Gastroesophageal sphincter (tissue), 4 donors: Measurements from ENCODE around the gene NDNF. TPM values are rescaled to one million over a fixed set of nuclear protein-coding genes. Genes with fewer than 3 reads are reported as not detected.

Source experiments
- ATAC-seq: fragments of 150-250 bp; one replicate; pipeline ENCODE4 v1.9.1; 2016; ENCODE audit warnings: mild to moderate bottlenecking, moderate library complexity
- H3K27ac ChIP-seq, 4 donors: fragments of 200-600 bp; sonication (generic) in 3 of 4; 1 replicate in 3 of 4; 2 replicates in 1 of 4; pipeline ENCODE4 v1.5.1; 2016 to 2019
- H3K27me3 ChIP-seq: fragments of 200-600 bp; sonication (generic); one replicate; pipeline ENCODE4 v1.5.1; 2019
- H3K36me3 ChIP-seq, 2 donors: fragments of 200-600 bp; sonication (generic); one replicate each; pipeline ENCODE4 v1.5.1; 2019; ENCODE audit warnings: control low read depth in 1 of 2
- H3K4me1 ChIP-seq, 3 donors: fragments of 200-600 bp; sonication (generic); 1 replicate in 2 of 3; 2 replicates in 1 of 3; pipeline ENCODE4 v1.5.1; 2016 to 2019; ENCODE audit warnings: control low read depth in 2 of 3
- H3K4me3 ChIP-seq, 2 donors: fragments of 200-600 bp; sonication (generic); one replicate each; pipeline ENCODE4 v1.5.1; 2019; ENCODE audit warnings: mild to moderate bottlenecking in 1 of 2, moderate library complexity in 1 of 2
- H3K9me3 ChIP-seq, 3 donors: fragments of 200-600 bp; sonication (generic); one replicate each; pipeline ENCODE4 v1.5.1; 2017 to 2019; ENCODE audit warnings: control low read depth in 2 of 3
- EP300 ChIP-seq: sonication (generic); formaldehyde crosslinking; IDR thresholded peaks from one replicate; pipeline ENCODE4 v1.6.1; 2017; ENCODE audit warnings: antibody characterized with exemption, mild to moderate bottlenecking
- POLR2A ChIP-seq, 2 donors: fragments of 450-650 bp; IDR thresholded peaks; one replicate each; pipeline ENCODE4 v1.6.1; 2017; ENCODE audit warnings: antibody characterized with exemption in 2 of 2, mild to moderate bottlenecking in 2 of 2, moderate library complexity in 1 of 2
- POLR2AphosphoS5 ChIP-seq: sonication (generic); formaldehyde crosslinking; IDR thresholded peaks from one replicate; pipeline ENCODE4 v1.6.1; 2017; ENCODE audit warnings: antibody characterized with exemption
- WGBS, 2 donors: methylation state at CpG; one replicate each; pipeline ENCODE4 v1.1.5; 2018; ENCODE audit warnings: low coverage in 1 of 2; 5-methylcytosine and 5-hydroxymethylcytosine counted together
- total RNA-seq, 4 donors: library from RNA; depleted of rRNA; stranded (reverse); fragments of >200 nt; gene quantifications; one replicate each; pipeline ENCODE4 v1.1.0, GENCODE V29; 2016
- TF ChIP-seq, protein P1 (sequence below), 4 experiments: fragments of 200-600 bp in 2 of 4; fragments of 450-650 bp in 2 of 4; sonication (generic) in 1 of 4; IDR thresholded peaks; one replicate each; pipeline ENCODE4 v1.5.1; 2017 to 2019; ENCODE audit warnings: antibody characterized with exemption in 4 of 4, mild to moderate bottlenecking in 2 of 4, moderate library complexity in 2 of 4

Gene NDNF
- total RNA-seq, 4 donors from 2014 or later: 5.3 to 14.2 (median 9.7) TPM

GRCh38 chr4:121073004-121073435, 685 bp upstream of the NDNF start:
- no peaks in the 10 kb centered on the region for H3K36me3 ChIP-seq
- TF ChIP-seq EP300: no peak
- TF ChIP-seq POLR2AphosphoS5: no peak
- no peak for TF ChIP-seq POLR2A (IDR thresholded peaks at IDR 0.05)
- TF ChIP-seq, protein P1, sequence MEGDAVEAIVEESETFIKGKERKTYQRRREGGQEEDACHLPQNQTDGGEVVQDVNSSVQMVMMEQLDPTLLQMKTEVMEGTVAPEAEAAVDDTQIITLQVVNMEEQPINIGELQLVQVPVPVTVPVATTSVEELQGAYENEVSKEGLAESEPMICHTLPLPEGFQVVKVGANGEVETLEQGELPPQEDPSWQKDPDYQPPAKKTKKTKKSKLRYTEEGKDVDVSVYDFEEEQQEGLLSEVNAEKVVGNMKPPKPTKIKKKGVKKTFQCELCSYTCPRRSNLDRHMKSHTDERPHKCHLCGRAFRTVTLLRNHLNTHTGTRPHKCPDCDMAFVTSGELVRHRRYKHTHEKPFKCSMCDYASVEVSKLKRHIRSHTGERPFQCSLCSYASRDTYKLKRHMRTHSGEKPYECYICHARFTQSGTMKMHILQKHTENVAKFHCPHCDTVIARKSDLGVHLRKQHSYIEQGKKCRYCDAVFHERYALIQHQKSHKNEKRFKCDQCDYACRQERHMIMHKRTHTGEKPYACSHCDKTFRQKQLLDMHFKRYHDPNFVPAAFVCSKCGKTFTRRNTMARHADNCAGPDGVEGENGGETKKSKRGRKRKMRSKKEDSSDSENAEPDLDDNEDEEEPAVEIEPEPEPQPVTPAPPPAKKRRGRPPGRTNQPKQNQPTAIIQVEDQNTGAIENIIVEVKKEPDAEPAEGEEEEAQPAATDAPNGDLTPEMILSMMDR (IDR thresholded peaks at IDR 0.05): no peak
- H3K27ac ChIP-seq: peak overlapping the region in 3 of 4 donors; percentile 65 to 81 (median 69)
- peaks cover 0 to 29% (median 11%) of the 10 kb centered on the region in 3 donors for H3K4me1 ChIP-seq
- H3K9me3 ChIP-seq: no peaks in the 10 kb centered on the region
- peak overlapping the region; percentile 61 to 71 for H3K4me3 ChIP-seq
- H3K27me3 ChIP-seq: peaks cover 18% of the 10 kb centered on the region
- no peak for ATAC-seq
- whole genome bisulfite sequencing, 2 donors: 7 to 14% methylated on average over 2 to 11 of the region's 12 CpGs

GRCh38 chr4:121071640-121072223, 603 bp downstream of the NDNF start:
- Histone ChIP-seq H3K27me3 (peaks cover 18% of the 10 kb centered on the region), H3K9me3 (no peaks in the 10 kb centered on the region), H3K4me1 (peaks cover 0 to 29% (median 11%) of the 10 kb centered on the region in 3 donors), H3K36me3 (no peaks in the 10 kb centered on the region), H3K27ac (peak overlapping the region in 3 of 4 donors; percentile 69 to 81 (median 69)), H3K4me3 (peak overlapping the region; percentile 61 to 71)
- no peak for ATAC-seq
- TF ChIP-seq, protein P1 (IDR thresholded peaks at IDR 0.05): no peak
- TF ChIP-seq EP300: no peak
- TF ChIP-seq POLR2AphosphoS5: no peak
- TF ChIP-seq POLR2A (IDR thresholded peaks at IDR 0.05): no peak
- 0 to 2% methylated on average over 11 to 15 of the region's 34 CpGs for whole genome bisulfite sequencing, 2 donors

DNA sequence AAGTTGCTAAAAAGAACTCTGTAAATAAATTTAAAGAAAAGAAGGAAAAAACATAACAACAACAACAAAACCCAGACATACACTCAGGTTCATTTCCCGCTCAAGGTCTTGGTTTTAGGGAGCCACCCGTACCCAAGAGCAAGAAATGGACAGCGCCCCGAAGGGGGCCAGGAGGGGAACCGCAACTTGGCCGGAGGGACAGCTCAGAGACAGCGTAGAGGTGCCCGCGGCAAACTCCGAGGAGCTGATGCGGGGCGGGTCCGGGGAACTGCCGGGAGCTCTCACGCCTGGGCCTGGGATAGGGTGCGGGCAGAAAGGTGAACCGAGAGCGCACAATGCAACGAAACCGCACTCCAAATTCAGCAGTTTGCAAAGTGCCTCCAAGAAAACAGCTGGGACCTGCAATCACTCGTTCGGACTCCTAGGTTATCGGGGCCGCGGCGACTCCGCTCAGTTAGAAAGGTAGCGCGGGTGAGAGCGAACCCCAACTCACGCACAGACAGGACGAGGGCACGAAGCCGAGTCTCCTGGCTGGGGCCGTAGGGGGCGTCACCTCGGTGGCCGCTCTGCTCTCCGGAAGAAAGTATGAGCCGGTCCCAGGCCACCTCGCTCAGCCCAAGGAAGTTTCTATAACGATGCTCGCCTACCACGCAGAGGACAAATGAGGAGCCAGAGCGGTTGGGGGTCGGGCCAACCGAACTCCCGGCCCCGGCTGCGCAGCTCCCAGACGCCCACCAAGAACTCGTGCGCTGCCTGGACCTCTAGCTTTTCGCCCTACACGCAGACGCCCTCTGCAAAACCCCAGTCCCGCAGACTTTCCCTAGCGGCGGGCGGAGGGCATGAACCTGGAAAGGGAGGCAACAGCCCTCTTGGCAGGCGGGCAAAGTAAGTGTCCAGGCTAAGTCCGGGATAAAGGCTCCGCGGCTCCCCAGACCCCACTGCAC, 1.4 kb downstream of the NDNF start:
- Histone ChIP-seq H3K4me1 (peaks cover 0 to 29% (median 11%) of the 10 kb centered on the region in 3 donors), H3K4me3 (peak overlapping the region; percentile 61 to 71), H3K27me3 (peaks cover 18% of the 10 kb centered on the region), H3K9me3 (no peaks in the 10 kb centered on the region), H3K36me3 (no peaks in the 10 kb centered on the region), H3K27ac (peak overlapping the region in 3 of 4 donors; percentile 69 to 81 (median 69))
- peak; percentile 40 for ATAC-seq
- TF ChIP-seq, protein P1 (IDR thresholded peaks at IDR 0.05): peak in 3 of 4 experiments; percentile 29 to 43 (median 32)
- TF ChIP-seq POLR2AphosphoS5: no peak
- 11 to 13% methylated on average over 14 to 20 of the region's 64 CpGs for WGBS, 2 donors

DNA sequence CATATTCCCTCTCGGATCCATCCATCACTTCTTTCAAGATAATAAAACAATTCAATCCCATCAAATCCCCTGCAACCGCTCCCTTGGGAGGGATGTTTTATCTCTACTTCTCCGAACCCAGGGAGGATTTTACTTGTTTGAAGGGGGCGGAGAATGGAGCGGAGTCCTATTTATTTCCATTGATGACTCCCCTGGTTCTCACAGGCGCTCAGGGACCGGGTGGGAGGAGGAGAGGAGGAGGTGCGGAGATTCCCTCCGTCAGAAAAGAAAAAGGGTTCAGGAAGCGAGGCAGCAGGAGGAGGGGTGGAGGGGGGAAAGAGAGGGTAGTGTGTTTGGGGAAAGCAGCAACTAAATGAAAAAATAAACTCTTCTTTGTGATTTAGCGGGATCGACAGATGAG, 2.1 kb downstream of the NDNF start:
- ATAC-seq: no peak
- H3K9me3 ChIP-seq: no peaks in the 10 kb centered on the region
- no peaks in the 10 kb centered on the region for H3K36me3 ChIP-seq
- peak overlapping the region; percentile 61 to 71 for H3K4me3 ChIP-seq
- H3K27ac ChIP-seq: peak overlapping the region in 3 of 4 donors; percentile 31 to 81 (median 69)
- TF ChIP-seq POLR2A (IDR thresholded peaks at IDR 0.05) (no peak), POLR2AphosphoS5 (no peak)
- TF ChIP-seq, protein P1 (IDR thresholded peaks at IDR 0.05): no peak
- peaks cover 0 to 29% (median 11%) of the 10 kb centered on the region in 3 donors for H3K4me1 ChIP-seq
- 36 to 66% methylated on average over 3 to 11 of the region's 12 CpGs for WGBS, 2 donors
- H3K27me3 ChIP-seq: peaks cover 18% of the 10 kb centered on the region
